Astrocyte of the spinal cord (primary cell): ENCODE measurements around the gene PSD4.

Experiments
- DNase-seq: peaks from one replicate; pipeline ENCODE4 v3.0.0; 2011; ENCODE audit warnings: low read depth, low spot score
- H3K4me3 ChIP-seq: 2 replicates; pipeline ENCODE4 v1.5.1; 2011; ENCODE audit warnings: low read depth, mild to moderate bottlenecking, low read length, moderate library complexity
- CTCF ChIP-seq: IDR thresholded peaks from 2 replicates; pipeline ENCODE4 v1.5.1; 2012; ENCODE audit warnings: low read depth, mild to moderate bottlenecking, low read length, inconsistent platforms
- in situ Hi-C: cut with HindIII; loops from 2 replicates; pipeline ENCODE4 v1.10.0; 2017; ENCODE audit warnings: low sequenced_read_pairs

PSD4 gene

GRCh38 chr2:113162869-113163268 is 10.9 kb upstream of the PSD4 start:
- no peak for TF ChIP-seq CTCF
- in situ Hi-C loops = no loop called here
- no peak for DNase-seq
- H3K4me3 ChIP-seq = no peak overlapping the region

- in situ Hi-C loops = no loop called here
Observed at GRCh38 chr2:113164215-113164929, 9.4 kb upstream of the PSD4 start.

GRCh38 chr2:113164930-113165585 is 8.7 kb upstream of the PSD4 start:
- no peak overlapping the region for H3K4me3 ChIP-seq
- no peak for TF ChIP-seq CTCF
- DNase-seq = no peak
- in situ Hi-C loops = no loop called here

More at GRCh38 chr2:113164215-113164929, 9.4 kb upstream of the PSD4 start:
- no peak for DNase-seq
- H3K4me3 ChIP-seq = no peak overlapping the region
- TF ChIP-seq CTCF = no peak

- in situ Hi-C loops = no loop called here
- no peak for DNase-seq
- no peak overlapping the region for H3K4me3 ChIP-seq
- TF ChIP-seq CTCF = no peak
Observed at GRCh38 chr2:113166187-113166645, 7.6 kb upstream of the PSD4 start.

- no peak overlapping the region for H3K4me3 ChIP-seq
- DNase-seq = no peak
- in situ Hi-C loops = no loop called here
- TF ChIP-seq CTCF = no peak
Observed at GRCh38 chr2:113167115-113167932, 6.4 kb upstream of the PSD4 start.

- no peak for DNase-seq
- no peak for TF ChIP-seq CTCF
- no peak overlapping the region for H3K4me3 ChIP-seq
- in situ Hi-C loops = no loop called here
Observed at GRCh38 chr2:113167962-113168340, 5.8 kb upstream of the PSD4 start.
